AG10803 (cell line): ENCODE results near the gene WDR70.

ENCODE experiments used
- DNase-seq: peaks from one replicate; pipeline ENCODE4 v3.0.0; 2010; ENCODE audit warnings: low read depth
- H3K4me3 ChIP-seq: 2 replicates; pipeline ENCODE4 v1.5.1; 2011; ENCODE audit warnings: mild to moderate bottlenecking, low read length, control low read depth
- TF ChIP-seq, protein P1 (sequence below): conservative IDR thresholded peaks from 2 replicates; pipeline ENCODE4 v1.5.1; 2011; ENCODE audit warnings: mild to moderate bottlenecking, low read length, control low read depth, inconsistent platforms

WDR70 gene

GRCh38 chr5:37755581-37755980 lies 376.5 kb downstream of the WDR70 start:
- no peak overlapping the region for H3K4me3 ChIP-seq
- no peak for DNase-seq
- TF ChIP-seq, protein P1, sequence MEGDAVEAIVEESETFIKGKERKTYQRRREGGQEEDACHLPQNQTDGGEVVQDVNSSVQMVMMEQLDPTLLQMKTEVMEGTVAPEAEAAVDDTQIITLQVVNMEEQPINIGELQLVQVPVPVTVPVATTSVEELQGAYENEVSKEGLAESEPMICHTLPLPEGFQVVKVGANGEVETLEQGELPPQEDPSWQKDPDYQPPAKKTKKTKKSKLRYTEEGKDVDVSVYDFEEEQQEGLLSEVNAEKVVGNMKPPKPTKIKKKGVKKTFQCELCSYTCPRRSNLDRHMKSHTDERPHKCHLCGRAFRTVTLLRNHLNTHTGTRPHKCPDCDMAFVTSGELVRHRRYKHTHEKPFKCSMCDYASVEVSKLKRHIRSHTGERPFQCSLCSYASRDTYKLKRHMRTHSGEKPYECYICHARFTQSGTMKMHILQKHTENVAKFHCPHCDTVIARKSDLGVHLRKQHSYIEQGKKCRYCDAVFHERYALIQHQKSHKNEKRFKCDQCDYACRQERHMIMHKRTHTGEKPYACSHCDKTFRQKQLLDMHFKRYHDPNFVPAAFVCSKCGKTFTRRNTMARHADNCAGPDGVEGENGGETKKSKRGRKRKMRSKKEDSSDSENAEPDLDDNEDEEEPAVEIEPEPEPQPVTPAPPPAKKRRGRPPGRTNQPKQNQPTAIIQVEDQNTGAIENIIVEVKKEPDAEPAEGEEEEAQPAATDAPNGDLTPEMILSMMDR: no peak

GRCh38 chr5:37756248-37756647 lies 377.1 kb downstream of the WDR70 start:
- DNase-seq: no peak
- TF ChIP-seq, protein P1: no peak
- H3K4me3 ChIP-seq: no peak overlapping the region

GRCh38 chr5:37757980-37758582 lies 379.0 kb downstream of the WDR70 start:
- H3K4me3 ChIP-seq: no peak overlapping the region
- DNase-seq: no peak
- TF ChIP-seq, protein P1: no peak

- DNase-seq: no peak
- TF ChIP-seq, protein P1: no peak
- H3K4me3 ChIP-seq: no peak overlapping the region
Observed at GRCh38 chr5:37767251-37767650, 388.1 kb downstream of the WDR70 start.

DNA sequence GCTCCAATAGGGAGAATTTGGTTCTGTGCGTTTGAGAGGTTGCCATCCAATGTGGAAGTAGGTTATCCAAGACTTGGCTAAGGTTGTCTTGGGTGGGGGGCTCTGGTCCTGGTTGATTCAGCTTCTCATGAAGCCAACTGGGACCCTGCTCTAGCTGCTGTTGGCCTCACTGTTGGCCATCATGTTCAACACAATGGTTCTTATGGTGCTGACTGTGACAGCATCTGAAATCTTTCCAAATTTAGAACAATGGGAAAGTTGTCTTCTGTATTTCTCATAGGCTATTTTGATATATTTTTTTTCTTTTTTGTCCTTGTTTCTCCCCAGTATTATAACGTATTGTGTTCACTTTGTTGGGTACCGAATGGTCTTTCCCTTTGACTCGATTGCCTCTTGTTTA lies 388.8 kb downstream of the WDR70 start:
- H3K4me3 ChIP-seq: no peak overlapping the region
- no peak for DNase-seq
- TF ChIP-seq, protein P1: no peak

DNA sequence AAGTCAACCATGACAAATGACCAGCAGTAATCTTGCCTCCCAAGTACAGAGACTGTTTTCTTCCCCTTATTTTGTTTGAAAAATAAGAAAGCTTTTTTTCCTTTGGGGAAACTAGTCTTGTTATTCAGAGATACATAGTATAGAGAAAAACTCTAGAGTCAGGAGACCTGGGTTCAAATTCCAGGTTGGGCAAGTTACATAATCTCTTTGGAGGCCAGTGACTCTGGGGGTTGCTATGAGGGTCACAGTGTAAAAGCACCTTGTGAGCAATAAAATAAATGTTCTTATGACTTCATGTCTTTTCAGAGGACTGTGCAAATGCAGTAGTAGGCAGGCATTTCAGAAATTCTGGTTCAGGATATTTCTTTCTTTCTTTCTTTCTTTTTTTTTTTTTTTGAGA lies 389.3 kb downstream of the WDR70 start:
- H3K4me3 ChIP-seq: no peak overlapping the region
- TF ChIP-seq, protein P1: no peak
- no peak for DNase-seq

- TF ChIP-seq, protein P1: no peak
- no peak for DNase-seq
- no peak overlapping the region for H3K4me3 ChIP-seq
Observed at GRCh38 chr5:37769108-37769507, 390.0 kb downstream of the WDR70 start.
